HG03354 (cell line): ENCODE data around the gene LHX8.
"Not testable (repeated sequence)": the region's sequence is repeated elsewhere in the genome, so short reads cannot be mapped to it uniquely, and the experiment has no call there.

Source experiments
- ATAC-seq: cut with Tn5 transposase; IDR thresholded peaks from one replicate; pipeline ENCODE4 v1.9.1; 2021; ENCODE audit warnings: mild to moderate bottlenecking; ENCODE audit not compliant: unreplicated experiment, poor library complexity, severe bottlenecking

The LHX8 gene

DNA sequence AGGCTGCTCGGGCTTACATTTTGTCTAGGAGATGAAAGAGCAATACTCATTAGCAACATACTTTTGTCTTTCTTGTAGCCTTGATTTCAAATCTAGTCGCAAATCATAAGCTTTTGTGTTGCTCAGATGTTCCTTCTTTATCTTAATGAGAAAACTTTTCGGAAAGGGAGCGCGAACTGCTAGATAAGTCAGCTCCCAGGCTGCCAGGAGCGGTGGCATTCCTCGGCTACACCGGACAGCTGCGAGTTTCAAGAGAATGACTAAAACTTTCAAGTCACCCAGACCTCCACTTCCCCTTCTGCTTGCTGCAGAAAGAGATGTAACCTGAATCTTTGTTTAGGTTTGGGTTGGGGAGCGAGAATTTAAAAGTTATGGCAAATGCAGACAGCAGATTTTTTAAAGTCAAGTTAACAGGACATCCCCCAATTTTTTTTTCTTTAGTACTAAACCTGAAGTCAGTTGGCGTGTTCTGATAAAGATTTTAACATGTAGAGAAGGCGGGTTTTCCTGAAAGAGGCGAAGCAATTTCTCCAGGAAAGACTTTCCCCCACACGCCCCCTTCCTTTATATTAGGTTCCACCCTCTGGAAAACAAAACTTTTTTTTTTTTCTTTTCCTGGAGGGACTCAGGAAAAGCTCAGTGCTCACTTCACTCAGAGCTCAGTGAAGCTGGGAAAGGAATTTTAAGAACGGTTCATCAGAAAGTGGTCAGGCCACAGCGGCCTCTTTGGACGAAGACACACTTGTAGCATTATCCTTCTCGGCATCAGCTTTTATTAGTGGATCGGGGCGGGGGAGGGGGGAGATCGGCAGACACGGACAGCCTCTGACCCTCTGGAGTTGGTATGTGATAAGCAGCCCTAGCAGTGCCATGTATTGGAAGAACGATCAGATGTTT lies at the start of gene LHX8:
Gene LHX8 (plus strand): TSS at position 639 of the 897 bp plus-strand sequence. CDS start 2,227 bp downstream, outside the sequence.
- no peak for ATAC-seq

DNA sequence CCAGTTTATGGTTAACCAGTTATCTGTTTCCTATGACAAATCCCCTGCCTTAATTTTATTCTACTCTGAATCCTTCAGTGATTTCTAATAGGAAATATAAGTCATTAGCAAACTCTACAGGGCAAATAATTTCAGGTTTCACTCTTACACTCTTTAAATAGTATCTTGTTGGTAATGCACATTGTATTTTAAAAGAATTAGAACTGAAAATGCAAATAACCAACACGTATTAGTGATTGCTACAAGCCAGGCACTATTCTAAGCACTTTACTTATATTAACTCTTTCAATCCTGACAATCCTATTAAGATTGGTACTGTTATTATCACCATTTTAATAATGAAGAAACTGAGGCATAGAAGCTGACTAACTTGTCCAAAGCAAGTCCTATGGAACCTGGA lies 48.3 kb upstream of the LHX8 start:
- ATAC-seq: no peak

DNA sequence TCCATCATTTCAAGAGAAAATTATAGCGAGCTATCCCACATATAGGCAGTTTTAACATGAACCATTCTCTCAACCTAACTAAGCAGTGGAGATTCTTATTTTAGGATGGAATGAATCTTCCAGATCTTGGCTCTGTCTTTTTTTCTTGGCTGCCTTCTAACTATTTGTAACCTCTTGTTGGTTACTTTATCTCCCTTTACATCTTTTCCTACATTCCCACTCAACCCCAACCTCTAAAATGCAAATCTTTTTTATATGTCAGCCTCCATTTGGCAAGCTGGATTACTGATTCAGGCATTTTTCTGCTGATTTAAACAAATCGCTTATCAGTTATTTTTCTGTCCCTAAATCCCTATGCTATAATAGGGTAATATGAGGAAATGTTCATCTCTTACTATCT lies 46.9 kb upstream of the LHX8 start:
- no peak for ATAC-seq

DNA sequence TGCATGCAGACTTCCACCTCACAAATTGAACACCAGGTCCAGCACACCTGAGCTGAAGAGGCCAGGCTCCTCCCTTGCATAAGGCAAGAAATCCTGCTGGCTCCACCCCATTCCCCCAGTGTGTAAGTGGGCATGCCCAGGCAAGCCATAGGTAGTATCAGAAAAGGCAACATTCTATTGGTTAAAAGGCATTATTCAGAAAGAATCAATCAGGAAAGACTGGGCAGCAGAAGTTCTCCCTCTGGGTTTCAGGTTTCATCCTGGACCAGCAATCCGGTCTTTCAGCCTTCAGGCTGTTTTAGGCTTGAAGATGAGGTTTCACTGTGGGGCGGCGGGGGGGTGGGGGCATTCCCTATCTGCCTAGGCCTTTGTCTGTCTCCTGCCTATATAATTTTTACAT lies 42.0 kb upstream of the LHX8 start:
- no peak for ATAC-seq

DNA sequence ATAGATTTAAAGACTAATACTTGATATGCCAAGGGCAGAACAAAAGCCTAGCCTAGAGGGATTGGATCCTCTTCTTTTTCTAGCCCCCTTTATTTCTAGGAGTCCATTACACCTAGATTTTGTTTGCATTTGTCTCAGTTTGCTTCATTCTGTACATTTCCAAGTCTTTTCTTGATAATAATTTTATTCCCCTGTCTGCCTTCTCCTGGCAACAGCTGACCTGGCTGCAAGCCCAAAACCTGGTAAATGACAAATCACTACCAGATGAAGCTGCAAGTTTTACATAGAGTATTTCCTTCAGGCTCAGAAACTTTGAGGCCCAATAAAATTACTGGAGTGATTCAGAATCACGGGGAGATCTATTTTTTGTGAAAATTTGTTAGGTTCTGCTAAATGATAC lies 36.5 kb upstream of the LHX8 start:
- no peak for ATAC-seq

DNA sequence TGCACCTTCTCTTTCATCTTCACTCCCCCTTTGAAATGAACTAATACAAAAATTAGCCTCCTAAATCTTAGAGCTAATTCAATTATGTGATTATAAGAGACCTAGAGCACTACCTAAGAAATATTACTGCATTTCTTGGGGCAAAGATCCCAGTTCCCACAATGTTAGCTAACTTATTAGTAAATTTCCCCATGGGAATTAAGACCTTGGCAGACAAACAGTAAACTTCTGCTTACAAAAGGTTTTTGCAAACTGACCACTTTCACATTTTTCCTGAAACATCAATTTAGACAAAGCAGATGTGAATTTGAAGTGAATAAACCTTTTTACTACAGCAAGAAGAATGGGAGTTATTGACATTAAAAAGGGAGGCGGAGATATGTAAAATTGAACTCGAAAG lies 34.6 kb upstream of the LHX8 start:
- ATAC-seq: no peak

DNA sequence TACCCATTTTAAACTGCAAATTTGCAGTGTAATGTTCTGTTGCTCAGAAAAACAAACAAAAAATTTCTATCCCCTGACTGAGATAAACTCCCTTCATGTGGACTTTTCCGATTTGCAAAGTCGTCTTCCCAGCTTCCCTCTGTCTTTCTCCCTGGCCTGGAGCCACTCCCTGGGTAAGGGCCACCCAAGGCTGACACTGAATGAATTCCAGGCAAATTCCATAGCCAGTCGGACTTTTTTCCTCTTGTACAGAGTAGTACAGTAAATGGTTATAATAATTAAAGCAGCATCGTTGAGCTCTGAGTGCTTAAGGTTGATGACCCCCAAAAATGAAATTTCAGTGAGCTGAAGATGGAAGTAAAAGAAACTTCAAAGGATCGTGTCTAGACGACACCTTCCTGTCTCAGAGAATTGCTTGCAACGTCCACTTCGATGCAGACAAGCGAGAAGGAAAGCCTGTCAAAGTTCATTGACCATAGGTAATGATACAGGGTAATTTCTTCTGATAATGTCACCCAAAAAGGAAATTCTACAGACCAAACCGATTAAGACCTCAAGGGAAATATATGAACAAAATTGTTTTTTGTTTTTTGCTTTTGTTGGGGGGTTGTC lies 33.6 kb upstream of the LHX8 start:
- ATAC-seq: no peak

DNA sequence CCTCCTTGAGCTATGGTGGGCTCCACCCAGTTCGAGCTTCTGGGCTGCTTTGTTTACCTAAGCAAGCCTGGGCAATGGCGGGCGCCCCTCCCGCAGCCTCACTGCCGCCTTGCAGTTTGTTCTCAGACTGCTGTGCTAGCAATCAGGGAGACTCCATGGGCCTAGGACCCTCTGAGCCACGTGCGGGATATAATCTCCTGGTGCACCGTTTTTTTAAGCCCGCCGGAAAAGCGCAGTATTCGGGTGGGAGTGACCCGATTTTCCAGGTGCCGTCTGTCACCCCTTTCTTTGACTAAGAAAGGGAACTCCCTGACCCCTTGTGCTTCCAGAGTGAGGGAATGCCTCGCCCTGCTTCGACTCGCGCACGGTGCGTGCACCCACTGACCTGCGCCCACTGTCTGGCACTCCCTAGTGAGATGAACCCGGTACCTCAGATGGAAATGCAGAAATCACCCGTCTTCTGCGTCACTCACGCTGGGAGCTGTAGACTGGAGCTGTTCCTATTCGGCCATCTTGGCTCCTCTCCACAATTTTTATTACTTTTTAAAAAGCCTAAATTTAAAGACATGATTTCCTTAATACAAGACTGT lies 21.7 kb upstream of the LHX8 start:
- not testable (repeated sequence) for ATAC-seq

DNA sequence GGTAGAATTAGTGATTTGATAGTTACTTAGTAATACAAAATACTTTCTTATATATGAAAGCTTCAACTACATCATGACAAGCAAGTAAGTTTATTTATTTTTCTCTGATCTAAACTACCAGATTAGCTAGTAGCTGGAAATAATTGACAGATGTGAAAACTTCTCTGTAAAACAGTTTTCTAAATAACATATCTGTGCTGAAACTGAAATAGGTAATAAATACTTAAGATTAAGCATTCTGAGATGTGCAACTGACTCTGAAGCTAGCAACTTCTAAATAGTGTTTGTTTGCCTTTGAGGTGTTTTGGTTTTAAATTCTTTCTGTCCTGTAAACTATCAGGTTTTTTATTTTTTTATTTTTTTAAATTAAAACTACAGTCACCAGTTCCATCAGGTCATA lies 18.5 kb upstream of the LHX8 start:
- ATAC-seq: peak; percentile 89

DNA sequence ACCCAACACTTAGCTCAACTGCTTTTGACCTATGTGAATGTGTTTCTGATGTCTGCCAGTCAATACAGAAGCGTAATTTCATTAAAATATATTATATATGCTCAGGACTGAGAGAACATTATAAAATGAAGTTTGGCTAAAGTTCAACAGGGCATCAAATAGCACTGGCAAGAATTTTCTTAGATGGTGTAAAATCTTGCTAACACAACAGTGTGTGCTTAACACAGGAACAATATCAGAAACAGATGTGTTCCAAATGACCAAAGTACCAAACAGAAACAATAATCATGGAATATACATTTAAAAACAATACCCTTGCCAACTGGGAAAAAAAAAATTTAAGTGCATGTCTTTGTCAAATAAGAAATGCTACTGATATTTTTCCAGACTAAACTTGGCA lies 10.4 kb upstream of the LHX8 start:
- no peak for ATAC-seq

DNA sequence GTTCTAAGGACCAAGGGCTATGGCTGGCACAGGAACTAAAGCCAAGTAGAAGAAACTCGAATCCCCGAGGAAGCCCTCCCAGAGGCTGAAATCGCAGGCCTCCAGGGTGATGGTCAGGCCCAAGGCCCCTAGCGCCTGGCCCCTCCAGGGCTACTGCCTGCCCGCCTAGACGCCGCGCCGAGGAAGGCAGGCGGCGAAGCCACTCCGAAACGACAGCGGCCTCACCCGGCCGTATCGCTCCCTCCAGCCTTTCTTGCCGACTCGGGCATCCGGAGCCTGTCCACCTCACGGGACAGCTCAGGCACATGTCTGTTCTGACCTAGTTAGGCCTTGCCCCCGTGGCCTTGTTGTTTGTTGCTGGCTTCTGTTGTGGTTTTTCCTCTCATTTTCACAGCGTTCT lies 9.7 kb upstream of the LHX8 start:
- ATAC-seq: no peak

DNA sequence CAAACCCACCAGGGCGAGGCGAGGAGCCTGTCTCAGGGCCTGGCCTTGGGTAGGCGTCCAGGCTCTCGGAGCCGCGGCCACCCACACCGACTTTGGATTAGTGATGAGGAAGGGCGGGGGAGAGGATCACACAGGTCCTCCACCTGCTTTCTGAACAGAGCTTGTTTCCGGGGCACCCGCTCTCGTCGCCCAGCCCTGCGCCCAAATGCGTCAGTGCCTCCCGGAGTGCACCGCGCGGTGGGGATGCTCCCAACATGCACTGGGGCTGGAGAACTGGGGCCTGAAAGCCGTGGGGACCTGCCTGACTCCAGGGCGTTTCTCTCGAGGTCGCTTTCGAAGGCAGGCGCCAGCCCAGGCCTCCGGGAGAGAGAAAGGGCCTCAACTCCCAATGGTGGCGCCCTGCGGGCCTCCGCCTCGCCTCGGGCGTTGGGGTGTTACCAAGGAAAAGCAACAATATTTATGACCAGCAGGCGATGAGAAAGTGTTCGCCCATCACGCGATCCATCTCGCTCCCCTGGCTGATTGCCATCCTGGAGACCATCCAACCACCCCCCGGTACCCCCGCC lies 8.9 kb upstream of the LHX8 start:
- no peak for ATAC-seq

DNA sequence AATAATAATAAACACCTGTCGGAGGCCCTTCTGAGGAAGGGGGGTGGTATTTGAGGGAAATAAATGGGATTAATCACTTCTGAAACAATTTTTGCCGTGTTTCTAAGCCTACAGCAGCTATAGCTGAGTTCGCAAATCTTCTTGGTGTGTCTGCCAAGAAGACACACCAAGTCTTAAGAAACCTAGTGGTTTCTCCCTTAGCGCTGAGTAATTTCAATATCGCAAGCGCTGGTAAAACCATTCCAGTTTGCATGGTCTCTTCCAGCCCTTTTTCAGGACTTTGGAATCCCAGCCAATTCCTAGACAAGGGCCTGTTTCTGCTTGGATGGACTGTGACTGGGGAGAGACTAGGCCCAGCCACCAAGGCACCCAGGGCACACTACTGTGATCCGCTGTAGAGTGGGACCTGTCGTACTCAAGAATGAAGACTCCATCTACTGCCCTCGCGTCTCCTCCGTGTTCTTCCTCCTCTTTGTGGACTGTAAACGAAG lies 7.5 kb upstream of the LHX8 start:
- no peak for ATAC-seq

DNA sequence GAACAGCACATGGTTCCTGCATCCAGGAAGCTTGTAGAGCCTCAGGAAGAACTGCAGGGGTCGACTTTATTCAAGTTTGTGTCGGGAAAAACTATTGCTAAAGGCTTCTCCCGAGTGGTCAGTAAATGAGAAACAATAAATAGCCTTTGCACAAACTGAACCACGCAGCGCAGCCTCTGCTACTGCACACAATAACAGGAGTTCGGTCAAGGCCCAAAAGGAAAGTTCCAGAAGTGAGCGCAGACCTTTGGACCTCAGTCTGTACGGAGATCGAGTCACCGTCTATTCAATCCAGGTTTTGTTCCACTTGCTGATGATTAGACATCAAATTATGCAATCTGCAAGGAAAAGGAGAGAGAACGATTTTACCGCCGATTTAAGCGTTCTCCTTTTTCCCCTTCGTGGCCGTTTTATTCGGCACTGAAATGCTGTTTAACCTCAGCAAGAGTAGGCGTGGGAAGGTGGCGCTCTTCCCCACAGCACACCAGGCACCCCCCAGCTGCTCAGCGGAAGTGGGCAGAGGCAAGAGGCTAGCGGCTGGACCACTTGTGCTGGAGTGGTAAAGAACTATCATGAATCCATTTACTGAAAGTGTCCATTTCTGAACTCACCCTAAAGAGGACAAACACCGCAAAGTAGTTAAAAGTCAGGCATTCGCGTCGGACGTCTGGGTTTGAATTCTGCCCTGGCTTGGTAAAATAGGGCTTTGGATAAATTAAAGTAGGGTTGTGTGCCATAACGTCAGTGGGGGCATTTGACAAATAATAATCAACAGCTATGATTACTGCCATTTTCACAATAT lies 6.1 kb upstream of the LHX8 start:
- ATAC-seq: no peak

DNA sequence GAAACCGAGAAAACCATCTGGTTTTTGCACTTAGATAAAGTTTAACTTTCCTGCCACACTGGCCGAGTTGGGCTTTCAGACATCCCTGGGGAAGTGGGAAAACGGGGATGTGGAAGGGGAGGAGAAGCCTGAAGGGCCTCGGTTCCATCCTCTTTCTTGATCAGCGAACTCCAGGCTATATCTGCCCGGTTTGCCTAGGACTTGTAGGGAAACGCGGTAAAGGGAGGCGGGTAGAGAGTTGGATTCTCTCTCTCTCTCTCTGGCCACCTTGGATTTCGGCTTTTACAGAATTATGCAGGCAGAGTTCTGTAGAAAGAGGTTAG lies 4.6 kb upstream of the LHX8 start:
- ATAC-seq: no peak

DNA sequence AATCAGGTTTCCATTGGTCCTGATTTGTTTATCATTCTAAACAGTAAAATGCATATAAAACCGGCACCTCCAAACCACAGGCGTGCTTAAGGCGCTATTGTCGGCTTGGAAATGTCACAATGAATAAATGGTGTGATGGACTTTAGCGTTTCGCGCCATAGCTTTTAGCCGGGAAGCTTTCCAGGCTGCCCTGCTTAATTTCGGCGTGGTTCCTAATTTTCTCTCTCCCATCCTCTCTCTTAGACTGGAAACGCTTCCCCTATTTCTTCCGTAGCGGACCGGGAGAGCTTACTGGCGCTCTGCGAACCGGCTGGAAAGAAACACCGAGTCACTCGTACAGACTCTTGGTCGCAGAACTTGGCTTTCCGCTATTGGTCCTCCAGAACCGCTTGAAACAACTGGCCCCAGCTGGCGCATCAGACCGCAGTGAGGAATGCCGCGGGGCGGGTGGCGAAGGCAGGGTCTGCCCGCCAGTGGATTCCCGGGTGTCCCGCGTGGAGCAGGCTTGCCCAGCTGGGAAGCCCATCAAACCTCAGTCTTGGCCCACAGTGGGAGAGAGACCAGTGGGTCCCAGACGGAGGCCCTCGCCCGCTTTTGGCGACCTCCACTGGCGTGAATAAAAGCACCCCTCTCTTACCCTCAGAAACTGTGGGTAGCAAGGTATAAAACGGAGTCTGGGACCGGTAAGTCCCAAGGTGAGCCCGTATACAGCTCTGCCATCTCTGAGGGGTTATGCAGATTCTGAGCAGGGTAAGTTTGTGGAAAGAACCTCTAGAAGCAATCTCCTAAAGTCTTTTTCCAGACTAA lies 4.0 kb upstream of the LHX8 start:
- ATAC-seq: no peak

DNA sequence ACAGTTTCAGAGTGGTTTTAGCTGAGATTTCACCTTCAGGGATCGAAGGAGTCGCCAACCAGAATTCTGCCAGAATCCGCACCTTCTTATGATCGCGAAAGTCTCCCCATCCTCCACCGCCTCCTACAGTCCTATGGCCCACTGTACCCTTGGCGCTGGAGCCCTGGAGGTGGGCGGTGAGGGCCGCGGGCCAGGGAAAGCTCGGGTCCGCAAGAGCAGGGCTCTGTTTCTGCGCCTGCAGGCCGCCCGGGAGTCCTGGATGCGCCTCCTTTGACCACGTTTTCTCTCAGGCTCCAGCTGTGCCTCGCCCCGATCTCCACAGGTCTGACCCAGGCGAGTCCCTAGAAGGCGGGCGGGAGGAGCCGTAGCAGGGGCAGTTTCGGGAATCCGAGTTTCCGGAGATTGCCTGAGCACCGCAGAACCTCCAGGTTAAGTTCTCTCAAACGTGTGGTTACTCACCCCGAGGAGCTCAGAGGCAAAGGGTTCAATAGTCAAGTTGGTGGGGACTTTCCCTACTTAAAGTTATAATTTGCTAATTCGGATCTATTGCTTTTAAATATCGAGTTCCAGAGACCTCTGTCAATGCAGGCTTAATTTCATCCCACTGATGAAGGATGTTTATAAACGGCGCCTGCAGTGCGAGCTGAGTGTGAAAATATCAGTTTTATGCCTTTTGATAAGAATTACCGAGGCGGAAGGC lies 3.2 kb upstream of the LHX8 start:
- ATAC-seq: no peak

DNA sequence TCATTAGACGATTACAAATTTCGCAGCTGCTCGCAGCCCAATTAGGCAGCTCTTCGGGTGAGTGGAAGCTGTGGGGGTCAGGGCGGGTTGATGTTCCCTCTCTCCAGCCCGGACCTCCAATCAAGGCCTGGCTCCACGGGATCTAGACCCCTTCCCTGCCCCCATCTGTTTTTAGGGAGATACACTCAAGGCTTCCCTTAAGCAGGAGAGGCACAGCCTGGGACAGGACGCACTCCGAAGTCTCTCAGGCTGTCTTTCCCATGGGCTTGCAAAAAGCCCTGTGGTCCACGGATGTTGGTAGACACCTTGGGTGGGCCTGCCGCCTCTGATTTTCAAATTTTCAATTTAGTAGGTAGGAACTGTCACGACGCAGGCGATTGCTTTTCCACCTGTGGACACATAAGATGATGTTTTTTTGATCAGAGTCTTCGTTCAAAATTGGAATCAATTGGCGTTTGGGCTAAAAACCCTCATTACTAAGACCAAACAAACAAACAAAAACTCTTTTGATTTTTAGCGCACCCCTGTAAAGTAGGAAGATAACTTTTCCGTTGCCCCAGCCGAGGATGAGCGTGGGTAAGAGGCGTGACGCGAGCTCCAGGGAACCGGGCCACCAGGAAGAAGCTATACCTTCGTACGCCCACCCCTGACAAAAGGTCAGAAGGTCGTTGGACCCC lies 2.5 kb upstream of the LHX8 start:
- ATAC-seq: no peak
